Breast epithelium (tissue), 4 donors: ENCODE results near the gene STRBP. TPM values are rescaled to one million over a fixed set of nuclear protein-coding genes. Genes with fewer than 3 reads are reported as not detected.

ENCODE experiments used
- DNase-seq, 2 donors: peaks; one replicate each; pipeline ENCODE4 v3.0.0-alpha.2; 2019; ENCODE audit warnings: low spot score in 2 of 2
- H3K27ac ChIP-seq, 2 donors: fragments of 200-600 bp; sonication (generic) in 1 of 2; one replicate each; pipeline ENCODE4 v1.5.1; 2016 to 2019; ENCODE audit warnings: mild to moderate bottlenecking in 1 of 2
- H3K27me3 ChIP-seq, 2 donors: fragments of 200-600 bp; sonication (generic) in 1 of 2; one replicate each; pipeline versions ENCODE4 v1.5.1 to v1.6.0; 2017 to 2019; ENCODE audit warnings: control low read depth in 1 of 2, mild to moderate bottlenecking in 1 of 2
- H3K36me3 ChIP-seq: fragments of 200-600 bp; one replicate; pipeline ENCODE4 v1.5.1; 2019
- H3K4me1 ChIP-seq, 2 donors: fragments of 200-600 bp; sonication (generic); one replicate each; pipeline ENCODE4 v1.5.1; 2016 to 2019; ENCODE audit warnings: control low read depth in 1 of 2
- H3K4me3 ChIP-seq, 3 donors: fragments of 200-600 bp; sonication (generic); 1 replicate in 2 of 3; 2 replicates in 1 of 3; pipeline ENCODE4 v1.5.1; 2016 to 2019; ENCODE audit warnings: mild to moderate bottlenecking in 3 of 3, moderate library complexity in 2 of 3
- H3K9me3 ChIP-seq, 2 donors: fragments of 200-600 bp; sonication (generic) in 1 of 2; one replicate each; pipeline ENCODE4 v1.5.1; 2016 to 2019; ENCODE audit warnings: control low read depth in 1 of 2
- CTCF ChIP-seq, 3 donors: fragments of 450-650 bp; IDR thresholded peaks; one replicate each; pipeline ENCODE4 v1.5.1; 2016 to 2017; ENCODE audit warnings: antibody characterized with exemption in 3 of 3, mild to moderate bottlenecking in 3 of 3, moderate library complexity in 3 of 3
- POLR2A ChIP-seq: fragments of 450-650 bp; IDR thresholded peaks from one replicate; pipeline ENCODE4 v1.6.1; 2016; ENCODE audit warnings: antibody characterized with exemption, mild to moderate bottlenecking, moderate library complexity
- POLR2AphosphoS5 ChIP-seq, 3 donors: sonication (generic); formaldehyde crosslinking; IDR thresholded peaks; one replicate each; pipeline ENCODE4 v1.6.1; 2017; ENCODE audit warnings: antibody characterized with exemption in 3 of 3
- intact Hi-C: fragments of 100-400 bp; cut with DNase I; formaldehyde crosslinking; loops from one replicate; pipeline ENCODE4 v1.15.1; 2023; ENCODE audit warnings: low total_unique reads
- total RNA-seq, 3 donors: library from RNA; depleted of rRNA; stranded (reverse); fragments of >200 nt; gene quantifications; one replicate each; pipeline ENCODE4 v1.1.0, GENCODE V29; 2016

The STRBP gene
- total RNA-seq, 3 donors from 2014 or later, result 8.0 to 37.0 (median 22.6) TPM

- Histone ChIP-seq H3K27me3 (no peaks in the 10 kb centered on the region), H3K36me3 (no peaks in the 10 kb centered on the region), H3K27ac (no peak overlapping the region), H3K4me3 (no peak overlapping the region), H3K4me1 (no peaks in the 10 kb centered on the region), H3K9me3 (no peaks in the 10 kb centered on the region)
- TF ChIP-seq POLR2AphosphoS5 (IDR thresholded peaks at IDR 0.05), result no peak
- no peak for TF ChIP-seq CTCF (IDR thresholded peaks at IDR 0.05)
- TF ChIP-seq POLR2A, result no peak
- DNase-seq, result no peak
- intact Hi-C loops, result no loop called here
Measured at GRCh38 chr9:123115146-123115913, 153.1 kb downstream of the STRBP start.

GRCh38 chr9:123113185-123113584 is 155.2 kb downstream of the STRBP start:
- H3K27ac ChIP-seq, result no peak overlapping the region
- TF ChIP-seq CTCF (IDR thresholded peaks at IDR 0.05), result no peak
- no peak for TF ChIP-seq POLR2A
- TF ChIP-seq POLR2AphosphoS5 (IDR thresholded peaks at IDR 0.05), result no peak
- H3K4me1 ChIP-seq, result no peaks in the 10 kb centered on the region
- H3K4me3 ChIP-seq, result no peak overlapping the region
- intact Hi-C loops, result no loop called here
- no peaks in the 10 kb centered on the region for H3K36me3 ChIP-seq
- H3K9me3 ChIP-seq, result no peaks in the 10 kb centered on the region
- no peak for DNase-seq
- H3K27me3 ChIP-seq, result no peaks in the 10 kb centered on the region

- TF ChIP-seq CTCF (IDR thresholded peaks at IDR 0.05), result no peak
- TF ChIP-seq POLR2AphosphoS5 (IDR thresholded peaks at IDR 0.05), result no peak
- TF ChIP-seq POLR2A, result no peak
- Histone ChIP-seq H3K9me3 (no peaks in the 10 kb centered on the region), H3K4me1 (no peaks in the 10 kb centered on the region), H3K27ac (peak overlapping the region in 1 of 2 donors; percentile 19), H3K27me3 (no peaks in the 10 kb centered on the region), H3K36me3 (no peaks in the 10 kb centered on the region), H3K4me3 (no peak overlapping the region)
- no peak for DNase-seq
- intact Hi-C loops, result no loop called here
Measured at GRCh38 chr9:123112015-123112975, 156.1 kb downstream of the STRBP start.

- Histone ChIP-seq H3K27ac (peak overlapping the region in 1 of 2 donors; percentile 19), H3K27me3 (no peaks in the 10 kb centered on the region), H3K9me3 (no peaks in the 10 kb centered on the region), H3K4me3 (no peak overlapping the region), H3K4me1 (no peaks in the 10 kb centered on the region), H3K36me3 (no peaks in the 10 kb centered on the region)
- no peak for DNase-seq
- TF ChIP-seq CTCF (IDR thresholded peaks at IDR 0.05) (no peak), POLR2A (no peak), POLR2AphosphoS5 (IDR thresholded peaks at IDR 0.05) (no peak)
- intact Hi-C loops, result no loop called here
Measured at GRCh38 chr9:123111427-123112014, 156.9 kb downstream of the STRBP start.
